HG03457 (cell line): ENCODE measurements around the gene GKN2.

Source experiments
- ATAC-seq: cut with Tn5 transposase; IDR thresholded peaks from one replicate; pipeline ENCODE4 v1.9.1; 2021; ENCODE audit warnings: moderate number of reproducible peaks; ENCODE audit not compliant: unreplicated experiment

GKN2 gene, protein sequence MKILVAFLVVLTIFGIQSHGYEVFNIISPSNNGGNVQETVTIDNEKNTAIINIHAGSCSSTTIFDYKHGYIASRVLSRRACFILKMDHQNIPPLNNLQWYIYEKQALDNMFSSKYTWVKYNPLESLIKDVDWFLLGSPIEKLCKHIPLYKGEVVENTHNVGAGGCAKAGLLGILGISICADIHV

DNA sequence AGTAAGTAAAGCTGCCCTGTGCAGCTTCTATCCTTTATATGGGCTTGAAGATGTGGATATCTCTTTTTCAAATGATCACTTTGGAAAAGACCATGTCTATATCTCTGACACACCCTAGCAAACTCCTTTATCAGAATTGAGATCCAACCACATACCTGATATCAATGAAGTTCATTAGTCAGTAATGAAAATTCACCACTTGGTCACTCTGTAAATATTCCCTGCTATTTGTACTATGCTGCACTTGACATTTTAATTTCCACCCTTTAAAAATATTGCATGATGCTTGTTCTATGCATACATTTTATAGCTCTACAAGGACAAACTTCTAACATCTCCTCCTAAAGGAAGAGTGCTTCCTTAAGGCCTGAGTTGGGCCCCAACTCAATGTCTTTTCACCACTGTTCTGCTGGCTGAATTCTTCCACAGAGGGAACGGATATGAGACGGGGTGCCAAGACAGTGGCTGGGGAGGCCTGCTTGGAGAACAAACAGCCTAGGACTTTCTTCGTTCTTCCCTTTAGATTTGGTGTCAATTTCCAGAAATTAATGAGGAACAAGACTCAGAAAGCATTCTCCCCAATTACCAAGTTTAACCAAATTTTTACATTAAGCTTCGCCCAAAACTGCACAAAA, at the start of gene GKN2:
GKN2 (minus strand) TSS at position 7 of the 635 bp plus-strand sequence. CDS start 32 bp downstream, outside the sequence.
- no peak for ATAC-seq

DNA sequence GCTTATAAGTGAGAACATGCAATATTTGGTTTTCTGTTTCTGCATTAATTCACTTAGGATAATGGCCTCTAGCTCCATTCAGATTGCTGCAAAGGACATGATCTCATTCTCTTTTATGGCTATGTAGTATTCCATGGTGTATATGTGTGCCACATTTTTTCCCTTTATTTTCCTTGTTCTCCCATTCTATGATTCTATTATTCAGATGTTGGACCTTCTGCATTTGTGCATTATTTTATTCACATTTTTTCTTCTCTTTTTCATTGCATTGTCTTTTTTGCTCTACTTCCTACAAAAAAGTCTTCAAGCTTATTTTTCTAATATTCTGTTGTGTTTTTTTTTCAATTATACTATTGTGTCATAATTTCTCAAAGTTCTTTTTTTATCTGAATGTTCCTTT, 49.2 kb upstream of the GKN2 start:
- no peak for ATAC-seq

DNA sequence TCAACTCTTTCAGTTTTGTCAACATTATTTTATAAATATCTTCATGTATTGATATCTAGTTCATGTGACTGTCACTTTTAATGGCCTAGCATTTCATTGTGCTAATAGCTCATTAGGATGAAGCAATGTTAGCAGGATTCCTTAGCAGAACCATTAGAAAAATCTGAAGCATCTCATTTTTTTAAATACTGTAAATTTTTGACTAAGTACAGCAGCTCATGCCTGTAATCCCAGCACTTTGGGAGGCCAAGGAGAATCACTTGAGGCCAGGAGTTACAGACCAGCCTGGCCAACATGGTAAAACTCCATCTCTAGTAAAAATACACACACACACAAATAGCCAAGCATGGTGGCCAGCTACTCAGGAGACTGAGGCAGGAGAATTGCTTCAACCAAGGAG, 44.7 kb upstream of the GKN2 start:
- ATAC-seq: no peak

DNA sequence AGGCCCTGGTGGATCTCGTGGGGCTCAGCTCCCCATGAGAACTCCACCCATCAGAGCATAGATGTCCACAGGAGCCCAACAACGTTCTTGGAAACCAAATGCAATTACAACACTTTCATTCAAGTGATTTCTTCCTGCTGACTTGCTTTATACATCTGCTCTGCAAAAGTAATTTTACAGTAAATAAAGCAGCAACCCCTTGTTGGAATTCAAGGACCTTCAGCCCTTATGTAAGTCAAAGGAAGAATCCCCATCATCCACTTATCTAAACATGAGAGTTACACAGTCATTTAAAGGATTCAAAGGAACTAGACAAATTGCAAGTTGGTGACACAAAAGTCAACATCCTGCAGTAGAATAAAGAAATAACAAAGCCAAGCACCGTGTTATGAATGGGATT, 43.2 kb upstream of the GKN2 start:
- no peak for ATAC-seq

DNA sequence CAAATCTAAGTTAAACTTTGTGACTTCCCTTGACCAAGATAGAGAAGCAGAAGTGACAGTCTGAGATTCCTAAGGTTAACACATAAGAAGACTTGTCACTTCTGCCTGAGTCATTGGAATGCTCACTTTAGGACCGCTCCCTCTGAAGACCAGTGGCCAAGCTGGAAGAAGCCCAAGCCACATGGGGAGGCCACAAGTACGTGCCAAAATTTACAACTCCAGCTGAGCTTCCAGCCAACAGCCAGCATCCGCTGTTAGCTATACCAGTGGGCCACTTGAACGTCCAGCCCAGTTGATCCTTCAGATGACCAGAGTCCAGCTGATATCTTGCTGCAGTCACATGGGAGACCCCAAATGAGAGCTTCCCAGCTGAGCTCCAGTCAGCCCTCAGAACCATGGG, 42.2 kb upstream of the GKN2 start:
- no peak for ATAC-seq

DNA sequence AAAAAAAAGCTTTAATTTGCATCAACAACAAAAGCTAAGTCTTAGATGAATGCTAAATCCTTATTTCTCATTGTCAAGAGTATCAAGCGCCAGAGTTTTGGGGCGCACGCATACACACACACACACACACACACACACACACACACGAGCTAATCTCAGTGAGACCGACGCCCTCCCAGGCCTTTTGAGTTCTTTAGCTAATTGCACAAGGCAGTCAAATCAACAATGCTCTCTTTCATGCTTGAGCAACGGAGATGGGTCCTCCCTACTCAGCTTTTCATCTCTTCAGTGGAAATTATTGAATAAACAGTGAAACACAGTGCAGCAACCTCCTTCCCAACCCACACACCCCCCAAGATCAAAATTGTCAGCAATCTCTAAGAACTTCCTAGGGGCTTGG, 41.0 kb upstream of the GKN2 start:
- ATAC-seq: no peak

DNA sequence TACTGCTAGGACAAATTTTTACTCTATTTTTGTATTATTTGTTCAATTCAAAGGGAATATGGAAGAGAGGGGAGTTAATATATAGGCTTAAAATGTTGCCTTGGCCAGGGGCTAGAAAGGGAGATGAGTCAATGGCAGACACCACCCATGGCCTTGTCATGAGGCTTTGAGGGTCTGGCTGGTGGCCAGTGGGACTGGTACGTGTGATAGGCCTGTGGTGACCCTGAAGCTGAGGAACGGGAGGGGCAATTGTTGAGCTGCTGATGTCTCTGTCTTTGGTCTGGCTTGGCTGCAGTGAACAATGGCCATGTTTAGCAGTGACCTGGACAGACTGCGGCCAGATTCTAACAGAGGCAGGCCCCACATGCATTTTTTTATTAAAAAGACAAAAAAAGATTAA, 40.2 kb upstream of the GKN2 start:
- no peak for ATAC-seq

DNA sequence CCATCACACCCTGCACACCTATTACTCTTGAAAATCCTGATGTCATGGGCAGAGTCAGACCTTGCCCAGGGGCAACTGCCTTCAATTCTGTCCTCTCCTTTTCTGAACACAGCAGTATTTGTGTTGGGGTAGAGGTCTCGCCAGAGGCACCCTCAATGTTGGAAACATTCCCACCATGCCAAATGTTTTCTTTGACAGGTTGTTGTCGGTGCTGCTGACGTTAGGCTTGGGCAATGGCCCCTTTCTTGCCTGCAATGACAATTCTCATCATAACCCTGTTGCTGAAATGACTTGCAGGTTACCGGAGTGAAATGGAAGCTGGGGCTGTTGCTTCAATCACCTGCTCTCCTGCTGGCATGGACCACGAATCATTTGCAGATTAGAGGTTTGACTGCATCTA, 39.6 kb upstream of the GKN2 start:
- no peak for ATAC-seq

DNA sequence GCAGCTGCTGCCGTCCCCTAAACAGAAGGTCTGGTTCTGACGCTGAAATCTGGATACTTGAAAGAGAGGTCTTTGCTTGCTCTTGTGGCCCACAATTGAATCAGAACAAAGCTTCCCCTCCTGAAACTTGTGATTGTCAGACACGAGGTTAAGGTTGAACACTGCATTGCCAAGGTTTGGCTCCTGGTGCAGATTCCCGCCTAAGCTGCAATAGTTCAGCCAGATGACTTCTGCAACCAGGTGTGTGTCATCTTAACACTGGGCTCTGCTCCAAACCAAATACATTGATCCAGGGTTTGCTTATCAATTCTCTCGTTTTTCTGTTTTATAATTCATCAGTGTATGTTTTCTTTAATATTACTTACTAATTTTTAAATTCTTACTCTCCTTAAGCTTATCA, 36.3 kb upstream of the GKN2 start:
- no peak for ATAC-seq

DNA sequence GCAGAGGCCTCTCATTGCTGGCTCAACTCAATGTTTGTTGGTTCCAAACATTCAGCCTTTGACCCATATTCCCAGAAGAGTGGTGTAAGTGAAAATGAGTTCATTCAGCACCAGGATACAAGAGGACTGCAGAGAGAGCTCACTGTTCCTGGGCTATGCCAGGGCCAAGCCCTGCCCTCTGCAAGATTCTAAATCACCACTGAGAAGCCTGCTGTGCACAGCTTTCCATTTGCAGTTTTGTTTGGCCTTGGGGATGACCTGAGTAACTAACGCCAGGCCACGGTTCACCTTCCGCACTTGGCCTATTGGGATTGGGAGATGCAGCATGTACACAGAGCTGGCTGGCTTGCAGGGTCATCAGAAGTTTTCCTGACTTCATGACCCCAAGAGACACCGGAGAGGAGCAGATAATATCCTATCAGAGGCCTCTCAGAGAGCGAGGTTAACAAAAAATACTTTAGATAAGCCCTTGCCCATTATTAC, 34.4 kb upstream of the GKN2 start:
- ATAC-seq: no peak

DNA sequence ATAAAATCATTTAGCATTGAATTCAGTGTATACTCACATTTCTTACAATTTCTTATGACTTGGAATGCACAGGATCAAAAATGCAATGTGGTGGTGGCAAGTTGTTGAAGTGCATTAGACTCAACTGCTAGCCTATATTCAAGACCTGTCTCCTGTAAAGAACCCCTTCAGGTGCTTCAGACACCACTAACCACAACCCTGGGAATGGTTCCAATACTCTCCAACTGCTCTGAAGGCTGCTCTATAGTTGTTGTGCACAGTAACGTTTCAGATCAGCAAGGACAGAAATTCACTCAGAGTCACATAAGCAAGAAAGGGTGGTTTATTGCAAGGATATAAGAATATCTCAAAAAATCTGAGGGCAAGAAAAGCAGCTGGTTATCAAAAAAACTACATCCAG, 28.3 kb upstream of the GKN2 start:
- ATAC-seq: no peak

DNA sequence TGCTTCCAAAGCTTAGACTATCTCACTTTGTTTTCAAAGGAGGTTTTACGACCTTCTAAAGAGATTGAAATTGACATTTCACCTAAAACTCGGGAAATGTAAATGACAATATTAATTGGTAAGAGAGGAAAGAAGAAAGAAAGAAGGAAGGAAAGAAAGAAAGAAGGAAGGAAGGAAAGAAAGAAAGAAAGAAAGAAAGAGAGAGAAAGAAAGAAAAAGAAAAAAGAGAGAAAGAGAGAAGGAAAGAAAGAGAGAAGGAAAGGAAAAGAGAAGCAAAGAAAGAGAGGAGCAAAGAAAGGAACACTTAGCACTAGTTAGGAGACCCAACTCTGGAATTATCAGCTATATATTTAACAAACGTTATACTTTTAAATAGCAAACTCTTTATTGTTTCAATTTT, 25.4 kb upstream of the GKN2 start:
- no peak for ATAC-seq

DNA sequence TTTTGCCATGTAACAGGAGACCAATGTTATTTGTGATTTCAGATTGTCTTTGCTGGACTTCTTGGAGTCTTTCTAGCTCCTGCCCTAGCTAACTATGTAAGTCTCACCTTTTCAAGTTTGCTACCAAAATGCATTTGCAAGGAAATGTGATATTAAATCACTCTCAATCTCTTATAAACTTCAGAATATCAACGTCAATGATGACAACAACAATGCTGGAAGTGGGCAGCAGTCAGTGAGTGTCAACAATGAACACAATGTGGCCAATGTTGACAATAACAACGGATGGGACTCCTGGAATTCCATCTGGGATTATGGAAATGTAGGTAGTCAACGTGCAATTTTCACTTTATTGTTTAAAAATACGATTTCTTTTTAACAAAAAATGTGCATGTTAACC, 24.8 kb upstream of the GKN2 start:
- no peak for ATAC-seq

DNA sequence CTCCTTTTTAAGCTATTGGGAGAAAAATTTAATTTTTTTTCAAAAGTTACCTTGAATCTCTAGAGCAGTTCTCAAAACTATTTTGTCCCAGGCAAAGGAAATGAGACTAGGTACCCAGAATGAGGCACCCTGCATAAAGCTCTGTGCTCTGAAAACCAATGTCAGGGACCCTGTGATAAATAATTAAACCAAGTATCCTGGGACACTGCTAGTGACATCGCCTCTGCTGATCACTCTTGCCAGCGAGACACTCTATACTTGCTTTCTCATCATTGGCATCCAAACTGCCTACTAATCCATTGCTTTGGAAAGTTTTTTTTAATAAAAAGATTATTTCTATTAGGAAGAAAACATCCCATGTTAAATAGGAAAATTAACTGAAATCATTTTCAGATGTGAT, 23.2 kb upstream of the GKN2 start:
- no peak for ATAC-seq

DNA sequence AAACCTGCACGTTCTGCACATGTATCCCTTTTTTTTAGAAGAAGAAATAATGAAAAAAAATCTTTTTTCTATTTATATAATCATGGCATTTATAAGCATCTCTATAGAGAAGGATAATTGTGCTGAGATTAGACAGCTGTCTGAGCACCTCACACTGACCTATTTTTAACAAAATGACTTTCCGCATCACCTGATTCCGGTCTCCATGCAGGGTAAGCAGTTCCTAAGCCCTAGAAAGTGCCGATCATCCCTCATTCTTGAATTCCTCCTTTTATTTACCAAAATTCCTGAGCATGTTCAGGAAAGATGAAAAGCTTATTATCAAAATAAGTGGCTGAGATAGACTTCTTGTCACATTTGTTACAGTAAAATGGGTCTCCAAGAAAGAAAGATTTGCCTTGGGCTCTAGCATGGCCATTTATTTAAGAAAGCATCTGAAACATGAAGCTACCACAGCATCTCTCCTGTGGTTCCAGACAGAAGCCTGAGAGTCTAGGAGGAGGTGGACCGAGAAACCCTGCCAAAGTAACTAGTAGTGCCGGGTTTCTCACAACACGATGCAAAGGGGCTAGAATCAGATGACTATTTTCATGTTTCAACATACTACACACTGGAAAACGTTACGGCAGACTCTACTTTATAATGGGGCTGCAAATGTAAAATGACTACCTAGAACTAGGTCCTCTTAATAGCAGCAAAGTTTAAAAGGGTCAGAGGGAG, 22.4 kb upstream of the GKN2 start:
- ATAC-seq: no peak

DNA sequence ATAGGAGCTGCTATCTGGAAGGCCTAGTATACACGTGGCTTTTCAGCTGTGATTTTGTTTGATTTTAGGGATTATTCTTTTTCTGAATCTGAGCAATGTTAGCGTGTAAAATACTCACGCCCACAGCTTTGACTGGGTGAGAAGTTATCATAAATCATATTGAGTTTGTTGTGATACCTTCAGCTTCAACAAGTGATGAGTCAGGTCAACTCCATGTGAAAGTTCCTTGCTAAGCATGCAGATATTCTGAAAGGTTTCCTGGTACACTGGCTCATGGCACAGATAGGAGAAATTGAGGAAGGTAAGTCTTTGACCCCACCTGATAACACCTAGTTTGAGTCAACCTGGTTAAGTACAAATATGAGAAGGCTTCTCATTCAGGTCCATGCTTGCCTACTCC, 21.6 kb upstream of the GKN2 start, which contains the start of gene GKN1:
GKN1 (plus strand) TSS at position 386 of the 400 bp plus-strand sequence. CDS start 42 bp downstream, outside the sequence.
- no peak for ATAC-seq

DNA sequence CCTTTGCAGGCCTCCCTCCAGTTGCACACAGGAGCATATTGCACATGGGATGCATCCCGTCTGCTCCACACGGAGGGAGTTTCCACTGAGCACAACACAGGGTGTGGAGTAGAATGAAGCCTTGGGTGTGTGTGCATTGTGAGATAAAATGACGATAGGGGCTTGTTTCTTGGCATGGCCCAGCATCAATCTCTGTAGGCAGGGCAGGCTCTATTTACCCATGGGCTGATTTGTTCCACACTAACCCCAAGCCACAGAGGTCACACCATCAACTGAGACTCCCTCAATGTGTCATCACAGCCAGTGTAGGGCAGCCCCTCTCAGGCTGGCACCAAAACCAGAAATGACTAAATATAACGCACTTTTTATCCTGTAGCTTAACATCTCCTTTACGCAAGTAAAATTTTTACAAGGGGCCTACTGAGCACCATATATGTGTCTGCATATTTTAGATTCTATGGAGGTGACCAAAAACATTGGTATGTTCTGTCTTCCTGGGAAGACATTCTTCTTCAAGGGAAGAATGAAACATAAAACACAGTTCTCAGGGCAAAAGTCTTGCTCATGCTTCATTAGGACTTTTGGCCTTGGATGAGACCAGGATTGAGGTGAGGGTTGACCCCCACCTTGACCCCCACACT, 19.0 kb upstream of the GKN2 start:
- no peak for ATAC-seq

DNA sequence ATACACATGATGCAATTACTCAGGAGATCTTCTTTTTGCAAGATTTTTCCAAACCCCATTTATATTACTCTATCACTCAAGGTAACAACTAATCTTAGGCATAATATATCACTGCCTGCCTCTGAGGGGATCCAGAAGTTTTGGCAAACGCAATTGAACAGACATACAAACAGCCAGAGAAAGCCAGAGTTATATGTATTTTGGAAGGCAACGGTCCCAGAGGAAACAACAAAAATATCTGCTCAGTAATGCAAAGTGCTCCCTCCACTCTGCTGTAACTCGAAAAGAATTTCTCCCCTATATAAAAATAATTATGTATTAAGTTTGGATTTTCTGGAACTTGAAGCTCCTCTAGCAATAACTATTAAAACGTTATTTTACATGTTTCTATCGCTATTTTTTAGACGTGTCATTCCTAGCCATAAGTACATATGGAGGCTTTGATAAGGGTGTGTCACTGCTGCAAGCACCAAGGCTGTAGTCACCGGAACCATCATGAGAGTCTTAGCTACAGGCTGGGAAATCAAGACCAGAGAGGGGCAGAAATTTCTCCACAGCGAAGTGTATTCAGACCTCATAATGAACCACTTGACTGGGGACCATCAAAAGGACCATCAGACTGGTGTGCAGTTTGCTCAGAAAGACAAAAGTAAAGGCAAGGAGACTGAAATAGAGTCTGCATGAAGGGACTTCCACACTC, 18.0 kb upstream of the GKN2 start:
- no peak for ATAC-seq

DNA sequence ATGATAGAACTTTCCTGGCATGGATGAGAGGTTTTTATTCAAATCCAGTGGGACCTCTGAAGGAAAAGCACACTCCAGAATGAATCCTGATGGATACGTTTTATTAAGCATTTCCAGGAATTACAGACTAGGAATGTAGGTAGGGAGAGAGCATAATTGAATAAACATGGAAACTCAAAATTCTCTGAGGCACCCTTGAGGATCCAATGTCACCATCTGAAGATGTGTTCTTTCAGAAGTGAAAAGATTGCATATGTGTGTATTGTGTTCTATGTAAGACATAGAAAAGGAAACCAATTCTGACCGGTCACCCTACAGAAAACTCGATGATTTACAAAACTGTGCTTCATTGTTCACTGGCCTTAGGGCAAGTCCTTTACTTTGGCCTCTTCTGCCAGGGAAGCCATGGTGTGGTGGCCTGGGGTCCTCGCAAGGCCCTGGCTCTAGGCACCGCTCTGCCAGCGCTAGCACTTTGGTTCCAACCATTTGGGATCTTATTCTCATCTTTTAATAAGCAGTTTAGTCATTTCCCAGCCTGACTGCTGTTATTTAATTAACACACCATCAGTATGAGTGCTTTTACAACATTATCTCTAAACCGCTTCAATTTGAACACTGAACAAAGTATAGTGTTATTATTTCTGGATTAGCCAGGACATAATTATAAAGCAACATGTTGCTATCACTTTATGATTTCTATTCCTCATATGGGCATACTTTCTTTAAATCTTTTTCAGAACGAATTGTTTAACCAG, 17.2 kb upstream of the GKN2 start:
- no peak for ATAC-seq

DNA sequence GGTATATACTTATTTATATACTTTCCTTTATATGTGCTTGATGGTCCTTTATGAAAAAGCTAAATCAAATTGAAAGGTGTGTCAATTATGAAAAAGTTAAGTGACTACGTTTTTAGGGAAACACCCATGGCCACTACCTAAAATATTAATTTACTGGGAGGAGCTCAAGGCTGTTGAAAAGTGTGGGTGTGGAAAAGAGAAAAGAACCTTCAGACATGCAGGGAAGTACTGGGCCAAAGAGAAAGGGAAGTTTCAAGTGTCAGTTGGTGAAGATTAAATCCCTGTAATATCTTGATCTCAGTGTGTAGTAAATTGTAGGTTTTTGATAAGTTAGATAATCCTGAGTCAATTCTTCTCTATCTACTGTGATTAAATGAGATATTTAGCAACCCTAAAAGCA, 15.5 kb upstream of the GKN2 start:
- no peak for ATAC-seq
